ENCODE results near the gene OLIG1.

The OLIG1 gene

GRCh38 chr21:33088384-33088783 is 18.4 kb downstream of the OLIG1 start:
- Histone ChIP-seq H3K9me3 (ENCODE audit: control insufficient read depth, low read length) (no peaks in the 10 kb centered on the region), H3K36me3 (ENCODE audit: control insufficient read depth, insufficient read depth, low read length) (no peaks in the 10 kb centered on the region), H3K4me3 (ENCODE audit: low read length) (no peak overlapping the region), H3K27me3 (ENCODE audit: control insufficient read depth, insufficient read depth, low read length) (no peaks in the 10 kb centered on the region), H3K4me1 (ENCODE audit: control insufficient read depth, insufficient read depth, low read length) (no peaks in the 10 kb centered on the region), H3K9ac (ENCODE audit: low read length) (no peak overlapping the region)

GRCh38 chr21:33089395-33090119 is 19.6 kb downstream of the OLIG1 start:
- Histone ChIP-seq H3K27me3 (ENCODE audit: control insufficient read depth, insufficient read depth, low read length) (no peaks in the 10 kb centered on the region), H3K4me3 (ENCODE audit: low read length) (no peak overlapping the region), H3K36me3 (ENCODE audit: control insufficient read depth, insufficient read depth, low read length) (no peaks in the 10 kb centered on the region), H3K4me1 (ENCODE audit: control insufficient read depth, insufficient read depth, low read length) (no peaks in the 10 kb centered on the region), H3K9ac (ENCODE audit: low read length) (no peak overlapping the region), H3K9me3 (ENCODE audit: control insufficient read depth, low read length) (no peaks in the 10 kb centered on the region)

GRCh38 chr21:33096426-33096825 is 26.5 kb downstream of the OLIG1 start:
- Histone ChIP-seq H3K36me3 (ENCODE audit: control insufficient read depth, insufficient read depth, low read length) (no peaks in the 10 kb centered on the region), H3K4me1 (ENCODE audit: control insufficient read depth, insufficient read depth, low read length) (no peaks in the 10 kb centered on the region), H3K9me3 (ENCODE audit: control insufficient read depth, low read length) (no peaks in the 10 kb centered on the region), H3K27me3 (ENCODE audit: control insufficient read depth, insufficient read depth, low read length) (no peaks in the 10 kb centered on the region), H3K9ac (ENCODE audit: low read length) (no peak overlapping the region), H3K4me3 (ENCODE audit: low read length) (no peak overlapping the region)

DNA sequence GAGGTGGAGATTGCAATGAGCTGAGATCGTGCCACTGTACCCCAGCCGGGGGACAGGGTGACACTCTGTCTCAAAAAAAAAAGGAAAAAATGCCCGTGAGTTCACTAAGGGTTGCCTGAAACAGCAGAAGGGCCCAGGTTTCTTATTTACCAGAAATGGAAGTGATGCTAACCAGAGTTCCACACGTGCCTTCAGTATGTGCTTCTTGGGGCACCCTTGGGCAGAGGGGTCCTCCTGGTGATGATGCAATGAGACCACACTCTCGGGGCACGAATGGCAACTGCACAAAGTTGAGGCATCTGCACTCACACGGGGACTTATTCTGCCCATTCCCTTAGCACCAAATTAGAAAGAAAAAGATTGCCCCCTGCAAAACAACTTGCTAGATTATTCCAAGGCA is 29.2 kb downstream of the OLIG1 start:
- Histone ChIP-seq H3K9me3 (ENCODE audit: control insufficient read depth, low read length) (no peaks in the 10 kb centered on the region), H3K4me3 (ENCODE audit: low read length) (no peak overlapping the region), H3K36me3 (ENCODE audit: control insufficient read depth, insufficient read depth, low read length) (no peaks in the 10 kb centered on the region), H3K9ac (ENCODE audit: low read length) (no peak overlapping the region), H3K4me1 (ENCODE audit: control insufficient read depth, insufficient read depth, low read length) (no peaks in the 10 kb centered on the region), H3K27me3 (ENCODE audit: control insufficient read depth, insufficient read depth, low read length) (peaks cover 3% of the 10 kb centered on the region)

- Histone ChIP-seq H3K9ac (ENCODE audit: low read length) (no peak overlapping the region), H3K4me3 (ENCODE audit: low read length) (no peak overlapping the region), H3K4me1 (ENCODE audit: control insufficient read depth, insufficient read depth, low read length) (no peaks in the 10 kb centered on the region), H3K27me3 (ENCODE audit: control insufficient read depth, insufficient read depth, low read length) (peaks cover 9% of the 10 kb centered on the region), H3K9me3 (ENCODE audit: control insufficient read depth, low read length) (no peaks in the 10 kb centered on the region), H3K36me3 (ENCODE audit: control insufficient read depth, insufficient read depth, low read length) (no peaks in the 10 kb centered on the region)
Measured at GRCh38 chr21:33101300-33101911, 31.5 kb downstream of the OLIG1 start.

DNA sequence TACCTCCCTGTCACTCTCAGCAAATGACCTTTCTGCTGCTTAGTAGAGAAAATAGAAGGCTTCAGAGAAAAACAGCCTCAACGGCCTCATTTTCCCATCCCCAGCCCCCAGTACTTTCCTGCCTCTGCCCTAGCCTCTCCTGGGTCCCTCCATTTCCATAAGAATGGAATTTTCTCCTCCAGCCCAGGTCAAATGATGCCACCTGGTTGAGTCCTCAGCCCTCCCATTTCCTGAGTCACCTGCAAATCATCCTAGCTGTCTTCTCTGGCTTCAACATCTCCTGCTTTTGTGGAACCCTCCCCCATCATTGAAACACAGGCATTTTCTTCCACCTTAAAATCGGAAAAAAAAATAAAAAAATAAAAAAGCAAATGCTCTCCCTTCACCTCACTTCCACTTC is 35.1 kb downstream of the OLIG1 start:
- Histone ChIP-seq H3K9me3 (ENCODE audit: control insufficient read depth, low read length) (no peaks in the 10 kb centered on the region), H3K36me3 (ENCODE audit: control insufficient read depth, insufficient read depth, low read length) (no peaks in the 10 kb centered on the region), H3K9ac (ENCODE audit: low read length) (no peak overlapping the region), H3K27me3 (ENCODE audit: control insufficient read depth, insufficient read depth, low read length) (peaks cover 23% of the 10 kb centered on the region), H3K4me3 (ENCODE audit: low read length) (no peak overlapping the region), H3K4me1 (ENCODE audit: control insufficient read depth, insufficient read depth, low read length) (no peaks in the 10 kb centered on the region)

DNA sequence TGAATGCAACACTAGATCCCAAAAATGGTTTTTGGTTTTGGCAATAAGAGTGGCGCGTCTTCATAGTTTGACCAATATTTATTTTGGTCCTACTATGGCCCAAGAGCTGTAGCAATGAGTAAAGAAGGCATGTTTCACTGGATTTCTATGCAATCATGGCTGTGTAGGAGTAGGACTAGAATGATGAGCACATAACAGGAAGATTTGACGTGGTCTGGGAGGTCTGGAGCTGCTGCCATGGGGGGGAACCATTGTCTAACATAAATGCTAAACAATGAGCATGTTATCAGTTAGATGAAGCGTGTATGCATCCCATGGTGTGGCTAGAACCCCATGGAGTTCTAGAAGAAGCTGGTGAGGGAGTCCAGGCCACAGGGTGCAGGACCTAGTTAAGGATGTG is 38.3 kb downstream of the OLIG1 start:
- peaks cover 45% of the 10 kb centered on the region for H3K27me3 ChIP-seq (ENCODE audit: control insufficient read depth, insufficient read depth, low read length)
- H3K9me3 ChIP-seq (ENCODE audit: control insufficient read depth, low read length): no peaks in the 10 kb centered on the region
- no peak overlapping the region for H3K9ac ChIP-seq (ENCODE audit: low read length)

DNA sequence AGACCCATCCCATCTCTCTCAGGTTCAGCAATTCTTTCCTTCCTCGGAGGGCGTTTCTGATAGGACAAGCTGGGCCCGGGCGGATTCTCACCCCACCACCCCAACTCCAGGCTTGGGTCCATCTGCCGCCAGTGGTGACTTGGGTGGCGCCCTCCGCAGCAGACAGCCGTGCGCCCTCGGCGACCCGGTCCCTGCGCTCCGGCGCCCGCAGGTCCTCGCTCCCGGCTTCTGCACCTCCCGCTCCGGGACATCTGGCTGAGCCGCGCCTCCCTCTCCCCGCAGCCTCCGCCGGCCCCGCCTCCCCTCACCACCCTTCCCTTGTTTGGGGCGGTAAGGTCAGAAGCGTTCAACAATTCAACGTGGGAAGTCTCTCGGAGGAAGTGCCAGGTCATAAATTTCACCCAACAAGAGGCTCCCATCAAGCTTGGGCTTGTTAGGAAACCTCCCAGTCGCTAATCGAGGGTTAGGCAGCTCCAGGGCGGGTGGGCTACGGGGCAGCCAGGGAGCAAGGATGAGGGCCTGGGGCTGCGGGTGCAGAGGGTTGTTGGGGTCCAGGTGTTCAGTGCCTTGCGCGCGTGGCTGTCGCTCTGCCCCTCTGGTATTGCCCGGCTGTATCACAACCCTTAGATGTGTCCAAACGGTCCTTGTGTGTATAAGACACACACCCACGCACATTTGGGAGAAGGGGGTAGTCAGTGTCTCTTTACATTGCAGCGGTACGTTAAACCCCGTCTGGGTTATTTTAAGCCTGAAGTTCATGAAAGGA is 39.8 kb downstream of the OLIG1 start:
- H3K9me3 ChIP-seq (ENCODE audit: control insufficient read depth, low read length): no peaks in the 10 kb centered on the region
- no peak overlapping the region for H3K9ac ChIP-seq (ENCODE audit: low read length)
- H3K36me3 ChIP-seq (ENCODE audit: control insufficient read depth, insufficient read depth, low read length): no peaks in the 10 kb centered on the region
- peaks cover 44% of the 10 kb centered on the region for H3K27me3 ChIP-seq (ENCODE audit: control insufficient read depth, insufficient read depth, low read length)
- H3K4me3 ChIP-seq (ENCODE audit: low read length): no peak overlapping the region
- no peaks in the 10 kb centered on the region for H3K4me1 ChIP-seq (ENCODE audit: control insufficient read depth, insufficient read depth, low read length)

More for the DNA sequence above, 38.3 kb downstream of the OLIG1 start:
- Histone ChIP-seq H3K4me1 (ENCODE audit: control insufficient read depth, insufficient read depth, low read length) (no peaks in the 10 kb centered on the region), H3K4me3 (ENCODE audit: low read length) (no peak overlapping the region), H3K36me3 (ENCODE audit: control insufficient read depth, insufficient read depth, low read length) (no peaks in the 10 kb centered on the region)

GRCh38 chr21:33110340-33110715 is 40.4 kb downstream of the OLIG1 start:
- Histone ChIP-seq H3K27me3 (ENCODE audit: control insufficient read depth, insufficient read depth, low read length) (peaks cover 44% of the 10 kb centered on the region), H3K9me3 (ENCODE audit: control insufficient read depth, low read length) (no peaks in the 10 kb centered on the region), H3K4me1 (ENCODE audit: control insufficient read depth, insufficient read depth, low read length) (no peaks in the 10 kb centered on the region), H3K4me3 (ENCODE audit: low read length) (no peak overlapping the region), H3K9ac (ENCODE audit: low read length) (no peak overlapping the region), H3K36me3 (ENCODE audit: control insufficient read depth, insufficient read depth, low read length) (no peaks in the 10 kb centered on the region)

GRCh38 chr21:33111577-33111976 is 41.6 kb downstream of the OLIG1 start:
- Histone ChIP-seq H3K27me3 (ENCODE audit: control insufficient read depth, insufficient read depth, low read length) (peaks cover 44% of the 10 kb centered on the region), H3K4me1 (ENCODE audit: control insufficient read depth, insufficient read depth, low read length) (no peaks in the 10 kb centered on the region), H3K4me3 (ENCODE audit: low read length) (no peak overlapping the region), H3K9me3 (ENCODE audit: control insufficient read depth, low read length) (no peaks in the 10 kb centered on the region), H3K36me3 (ENCODE audit: control insufficient read depth, insufficient read depth, low read length) (no peaks in the 10 kb centered on the region), H3K9ac (ENCODE audit: low read length) (no peak overlapping the region)

DNA sequence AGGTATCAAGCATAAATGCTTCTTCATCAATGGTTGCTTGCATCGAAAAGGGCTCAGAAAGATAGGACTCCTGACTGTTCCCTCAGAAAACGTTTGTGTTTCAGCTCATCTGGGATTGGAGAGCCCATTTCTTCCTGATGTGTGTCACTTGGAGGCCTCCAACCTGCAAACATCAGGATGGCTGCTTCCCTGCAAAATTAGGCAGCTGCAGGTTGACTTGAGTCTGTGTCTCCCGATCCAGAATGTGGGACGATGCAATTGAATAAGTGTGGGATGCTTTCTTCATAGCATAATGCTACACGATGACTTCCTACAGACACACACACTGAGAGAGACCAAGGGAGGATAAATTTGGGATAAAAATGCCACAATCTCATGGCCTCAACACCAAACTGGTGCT is 42.2 kb downstream of the OLIG1 start:
- Histone ChIP-seq H3K36me3 (ENCODE audit: control insufficient read depth, insufficient read depth, low read length) (no peaks in the 10 kb centered on the region), H3K9me3 (ENCODE audit: control insufficient read depth, low read length) (no peaks in the 10 kb centered on the region), H3K4me3 (ENCODE audit: low read length) (no peak overlapping the region), H3K4me1 (ENCODE audit: control insufficient read depth, insufficient read depth, low read length) (no peaks in the 10 kb centered on the region), H3K27me3 (ENCODE audit: control insufficient read depth, insufficient read depth, low read length) (peaks cover 50% of the 10 kb centered on the region), H3K9ac (ENCODE audit: low read length) (no peak overlapping the region)

- Histone ChIP-seq H3K4me3 (ENCODE audit: low read length) (no peak overlapping the region), H3K27me3 (ENCODE audit: control insufficient read depth, insufficient read depth, low read length) (peaks cover 50% of the 10 kb centered on the region), H3K4me1 (ENCODE audit: control insufficient read depth, insufficient read depth, low read length) (no peaks in the 10 kb centered on the region), H3K36me3 (ENCODE audit: control insufficient read depth, insufficient read depth, low read length) (no peaks in the 10 kb centered on the region), H3K9me3 (ENCODE audit: control insufficient read depth, low read length) (no peaks in the 10 kb centered on the region), H3K9ac (ENCODE audit: low read length) (no peak overlapping the region)
Measured at GRCh38 chr21:33112681-33113080, 42.7 kb downstream of the OLIG1 start.

Measured in mucosa of stomach (tissue), 1 donor.